ENCODE results near the gene BLM. TPM values are rescaled to one million over a fixed set of nuclear protein-coding genes. Genes with fewer than 3 reads are reported as not detected.

The BLM gene
- total and polyA plus RNA-seq, 10 of the 15 experiments (the other 5 are each of a cell fraction or from before 2014, with no cell fraction given), result 23.0 to 68.4 (median 43.9) TPM

GRCh38 chr15:90686435-90687218 lies 30.5 kb upstream of the BLM start:
- H2AFZ ChIP-seq (ENCODE audit: control insufficient read depth, low read depth, low read length), result peak overlapping the region; percentile 33; the same call in 1 of the 2 replicates
- intact Hi-C loops (cut with micrococcal nuclease; ENCODE audit: unreplicated experiment), result loop anchor here (1.0 kb wide), 2 partner anchors 21 to 26 kb away; no protein-coding TSS in a partner anchor
- peak overlapping the region; percentile 99 for H3K27ac ChIP-seq (ENCODE audit: control insufficient read depth, insufficient read depth)
- peak overlapping the region; percentile 72 for H3K4me2 ChIP-seq (ENCODE audit: control insufficient read depth, insufficient read depth)
- in situ Hi-C loops (cut with MboI), result no loop called here
- ChIA-PET RAD21 (ENCODE audit: unreplicated experiment) (interaction anchor here (0.5 to 4.2 kb wide), 17 partner anchors 21 to 299 kb away, joined by 3 to 52 read pairs (median 4); partner anchors contain the start of genes BLM, IQGAP1 and UNC45A), SMC1A (ENCODE audit: uncharacterized antibody, unreplicated experiment) (interaction anchor here (0.6 to 6.9 kb wide), 12 partner anchors 8 to 411 kb away, joined by 3 to 112 read pairs (median 4); partner anchors contain the start of gene BLM), POLR2A (interaction anchor here (0.5 to 3.9 kb wide), 10 partner anchors 16 to 243 kb away, joined by 3 to 75 read pairs (median 3); partner anchors contain the start of gene BLM), CTCF (interaction anchor here (0.8 to 3.2 kb wide), 9 partner anchors 8 to 246 kb away, joined by 3 to 32 read pairs (median 5); partner anchors contain the start of gene HDDC3)
- TSS peak; percentile 95 for BruUV-seq (replicated peaks)
- no peaks in the 10 kb centered on the region for H3K27me3 ChIP-seq (replicated peaks in 1 of 2; ENCODE audit: control insufficient read depth in 2 of 2, insufficient read depth in 2 of 2, low read length in 1 of 2)
- H3K79me2 ChIP-seq (ENCODE audit: control insufficient read depth, insufficient read depth, low read length), result no peaks in the 10 kb centered on the region
- WGBS (ENCODE audit: insufficient coverage, insufficient replicate concordance, low lambda C conversion rate, missing lambda C conversion rate), result 1% methylated on average over 3 of the region's 3 CpGs
- H3K9ac ChIP-seq (ENCODE audit: control insufficient read depth, insufficient read depth, low read length), result peak overlapping the region; percentile 81
- H3K4me1 ChIP-seq (ENCODE audit: control insufficient read depth, insufficient read depth, low read length), result peaks cover 53% of the 10 kb centered on the region
- FAIRE-seq, result peak; percentile 92
- peak; percentile 92 for DNase-seq (ENCODE audit: low read depth, low spot score)
- H4K20me1 ChIP-seq (ENCODE audit: control insufficient read depth, insufficient read depth), result no peaks in the 10 kb centered on the region
- no peaks in the 10 kb centered on the region; the same call in 2 of the 3 replicates for H3K9me3 ChIP-seq (replicated peaks; ENCODE audit: control insufficient read depth, insufficient read depth, low read length)
- H3K36me3 ChIP-seq (ENCODE audit: control insufficient read depth in 2 of 2, insufficient read depth in 2 of 2, low read length in 1 of 2), result no peaks in the 10 kb centered on the region
- peak; percentile 85 for ATAC-seq
- H3K4me3 ChIP-seq, result no peak overlapping the region
- TF ChIP-seq POLR2A (IDR thresholded peaks at IDR 0.05; ENCODE audit: low read depth, low read length), result no peak
- TF ChIP-seq IRF3 (IDR thresholded peaks at IDR 0.05), result 0 out of 2 replicates have a peak, but pooled peaks have one; percentile 13
- peak; percentile 50; the same call in 1 of the 2 replicates for TF ChIP-seq IRF4 (IDR thresholded peaks at IDR 0.05; ENCODE audit: low read depth, low read length)
- TF ChIP-seq KDM1A (IDR thresholded peaks at IDR 0.05; ENCODE audit: borderline replicate concordance), result no peak
- TF ChIP-seq TCF7 (IDR thresholded peaks at IDR 0.05; ENCODE audit: borderline replicate concordance), result peak; percentile 85
- TF ChIP-seq IRF5 (IDR thresholded peaks at IDR 0.05; ENCODE audit: borderline replicate concordance), result no peak
- TF ChIP-seq TAF1 (IDR thresholded peaks at IDR 0.05; ENCODE audit: borderline replicate concordance, low read depth, low read length), result peak; percentile 52; the same call in 1 of the 2 replicates
- peak; percentile 42; the same call in 1 of the 2 replicates for TF ChIP-seq IKZF1 (conservative IDR thresholded peaks at IDR 0.05)
- TF ChIP-seq RAD51 (IDR thresholded peaks at IDR 0.05), result no peak
- peak; percentile 89 for TF ChIP-seq ZNF687 (IDR thresholded peaks at IDR 0.05)
- TF ChIP-seq EP300 (IDR thresholded peaks at IDR 0.05; ENCODE audit: borderline replicate concordance in 1 of 2, control insufficient read depth in 1 of 2, low read depth in 2 of 2, low read length in 2 of 2), result peak; percentile 91 to 93

Measured in GM12878 (cell line).